Measurements from ENCODE around the gene WDR33.
"Not testable (repeated sequence)": the region's sequence is repeated elsewhere in the genome, so short reads cannot be mapped to it uniquely, and the experiment has no call there.

WDR33 gene

GRCh38 chr2:127776122-127776780, 34.7 kb downstream of the WDR33 start:
- no peaks in the 10 kb centered on the region for H3K9me3 ChIP-seq (ENCODE audit: insufficient read depth, low read length)
- H3K4me1 ChIP-seq (ENCODE audit: insufficient read depth, insufficient read length), result peaks cover 2% of the 10 kb centered on the region
- H3K4me3 ChIP-seq (ENCODE audit: insufficient read length, low read depth), result no peak overlapping the region
- TF ChIP-seq SUZ12 (IDR thresholded peaks at IDR 0.05; ENCODE audit: extremely low read depth, insufficient read depth, insufficient read length), result no peak
- no peak for TF ChIP-seq ZNF274 (IDR thresholded peaks at IDR 0.05; ENCODE audit: low read depth, low read length)
- TF ChIP-seq YY1 (IDR thresholded peaks at IDR 0.05; ENCODE audit: insufficient read depth, insufficient read length), result no peak
- H3K27me3 ChIP-seq (ENCODE audit: insufficient read depth, insufficient read length), result no peaks in the 10 kb centered on the region
- no peak for DNase-seq (ENCODE audit: low read depth, low spot score)
- no peak overlapping the region for H3K9ac ChIP-seq (ENCODE audit: insufficient read length, low read depth)
- H3K36me3 ChIP-seq (ENCODE audit: insufficient read depth, insufficient read length, low read length), result no peaks in the 10 kb centered on the region

DNA sequence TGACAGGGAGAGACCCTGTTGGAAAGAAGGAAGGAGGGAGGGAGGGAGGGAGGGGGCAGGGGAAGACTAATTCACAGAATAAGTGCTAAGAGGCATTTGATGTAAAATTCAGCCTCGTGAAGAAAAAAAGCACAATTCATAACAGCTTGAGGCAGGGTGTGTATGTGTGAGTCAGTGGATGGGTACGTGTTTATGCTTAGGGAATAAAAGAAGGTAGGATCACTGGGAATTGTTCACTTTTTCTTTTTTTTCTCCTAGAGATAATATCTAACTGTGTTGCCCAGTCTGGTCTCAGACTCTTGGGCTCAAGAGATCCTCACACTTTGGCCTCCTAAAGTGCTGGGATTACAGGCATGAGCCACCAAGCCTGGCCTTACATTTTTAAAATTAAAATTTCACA, 39.2 kb downstream of the WDR33 start:
- no peaks in the 10 kb centered on the region for H3K4me1 ChIP-seq (ENCODE audit: insufficient read depth, insufficient read length)
- DNase-seq (ENCODE audit: low read depth, low spot score), result no peak
- H3K36me3 ChIP-seq (ENCODE audit: insufficient read depth, insufficient read length, low read length), result peaks cover 37% of the 10 kb centered on the region
- no peak for TF ChIP-seq SUZ12 (IDR thresholded peaks at IDR 0.05; ENCODE audit: extremely low read depth, insufficient read depth, insufficient read length)
- TF ChIP-seq ZNF274 (IDR thresholded peaks at IDR 0.05; ENCODE audit: low read depth, low read length), result no peak
- no peak for TF ChIP-seq YY1 (IDR thresholded peaks at IDR 0.05; ENCODE audit: insufficient read depth, insufficient read length)
- H3K4me3 ChIP-seq (ENCODE audit: insufficient read length, low read depth), result no peak overlapping the region
- H3K27me3 ChIP-seq (ENCODE audit: insufficient read depth, insufficient read length), result no peaks in the 10 kb centered on the region
- H3K9ac ChIP-seq (ENCODE audit: insufficient read length, low read depth), result no peak overlapping the region
- no peaks in the 10 kb centered on the region for H3K9me3 ChIP-seq (ENCODE audit: insufficient read depth, low read length)

DNA sequence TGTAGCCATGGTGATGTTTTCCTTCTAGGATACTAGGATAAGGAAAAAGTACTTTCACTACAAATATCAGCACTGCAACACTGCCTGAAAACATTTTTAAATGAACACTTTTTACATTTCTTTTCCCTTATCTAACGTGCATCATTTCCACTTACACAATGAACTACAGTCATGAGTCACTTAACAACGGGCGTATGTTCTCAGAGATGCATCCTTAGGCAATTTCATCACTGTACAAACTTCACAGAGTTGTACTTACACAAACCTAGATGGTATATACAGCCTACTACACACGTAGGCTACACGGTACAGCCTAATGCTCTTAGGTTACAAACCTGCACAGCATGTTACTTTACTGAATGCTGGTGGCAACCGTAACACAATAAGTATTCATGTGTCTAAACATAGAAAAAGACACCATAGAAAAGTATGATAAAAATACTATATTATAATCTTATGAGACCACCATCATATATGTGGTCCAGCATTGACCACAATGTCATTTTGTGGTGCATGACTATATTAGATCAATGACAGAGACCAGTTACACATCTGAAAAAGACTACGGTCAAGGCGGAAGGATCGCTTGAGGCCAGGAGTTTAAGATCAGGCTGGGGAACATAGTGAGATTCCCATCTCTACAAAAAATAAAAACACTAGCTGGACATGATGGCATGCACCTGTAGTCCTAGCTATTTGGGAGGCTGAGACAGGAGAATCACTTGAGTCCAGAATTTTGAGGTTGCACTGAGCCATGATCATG, 39.8 kb downstream of the WDR33 start:
- H3K9me3 ChIP-seq (ENCODE audit: insufficient read depth, low read length), result no peaks in the 10 kb centered on the region
- no peak for DNase-seq (ENCODE audit: low read depth, low spot score)
- no peaks in the 10 kb centered on the region for H3K4me1 ChIP-seq (ENCODE audit: insufficient read depth, insufficient read length)
- no peak overlapping the region for H3K9ac ChIP-seq (ENCODE audit: insufficient read length, low read depth)
- no peak overlapping the region for H3K4me3 ChIP-seq (ENCODE audit: insufficient read length, low read depth)
- H3K36me3 ChIP-seq (ENCODE audit: insufficient read depth, insufficient read length, low read length), result peaks cover 38% of the 10 kb centered on the region
- no peaks in the 10 kb centered on the region for H3K27me3 ChIP-seq (ENCODE audit: insufficient read depth, insufficient read length)
- no peak for TF ChIP-seq YY1 (IDR thresholded peaks at IDR 0.05; ENCODE audit: insufficient read depth, insufficient read length)
- no peak for TF ChIP-seq SUZ12 (IDR thresholded peaks at IDR 0.05; ENCODE audit: extremely low read depth, insufficient read depth, insufficient read length)
- no peak for TF ChIP-seq ZNF274 (IDR thresholded peaks at IDR 0.05; ENCODE audit: low read depth, low read length)

DNA sequence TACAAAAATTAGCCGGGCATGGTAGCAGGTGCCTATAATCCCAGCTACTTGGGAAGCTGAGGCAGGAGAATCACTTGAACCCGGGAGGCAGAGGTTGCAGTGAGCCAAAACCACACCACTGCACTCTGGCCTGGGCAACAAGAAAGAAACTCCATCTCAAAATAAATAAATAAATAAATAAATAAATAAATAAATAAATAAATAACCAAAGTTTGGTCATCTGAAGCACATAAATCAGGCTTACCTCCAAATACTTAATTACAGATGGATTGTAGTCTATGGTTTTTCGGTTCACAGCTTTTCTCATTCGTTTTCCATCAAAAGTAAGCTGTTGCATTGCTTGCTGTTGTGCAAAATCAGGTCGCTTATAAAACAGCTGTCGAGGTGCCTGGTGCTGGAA, 40.4 kb downstream of the WDR33 start:
- H3K9me3 ChIP-seq (ENCODE audit: insufficient read depth, low read length); H3K4me1 ChIP-seq (ENCODE audit: insufficient read depth, insufficient read length); H3K9ac ChIP-seq (ENCODE audit: insufficient read length, low read depth); H3K4me3 ChIP-seq (ENCODE audit: insufficient read length, low read depth); H3K27me3 ChIP-seq (ENCODE audit: insufficient read depth, insufficient read length); DNase-seq (ENCODE audit: low read depth, low spot score): not testable (repeated sequence)
- H3K36me3 ChIP-seq (ENCODE audit: insufficient read depth, insufficient read length, low read length), result peaks cover 38% of the 10 kb centered on the region

DNA sequence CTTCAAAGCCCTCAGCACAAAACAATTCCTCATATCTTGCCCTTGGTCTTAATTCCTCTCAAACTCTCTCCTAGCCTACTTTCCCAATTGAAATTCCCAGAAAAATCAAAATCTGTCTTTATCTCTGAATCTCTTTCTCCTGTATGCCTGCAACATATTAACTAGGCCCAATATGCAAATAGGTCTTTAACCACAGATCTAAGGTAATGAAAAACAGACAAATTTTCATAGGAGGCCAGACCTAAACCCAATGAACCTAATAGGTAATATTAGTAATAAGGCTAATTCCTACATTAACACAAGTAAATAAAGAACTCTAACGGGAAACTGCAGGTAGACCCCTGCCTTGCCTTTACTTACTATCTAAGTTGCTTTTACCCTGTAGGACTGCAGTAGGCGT, 41.4 kb downstream of the WDR33 start:
- DNase-seq (ENCODE audit: low read depth, low spot score), result no peak
- H3K9me3 ChIP-seq (ENCODE audit: insufficient read depth, low read length), result no peaks in the 10 kb centered on the region
- H3K9ac ChIP-seq (ENCODE audit: insufficient read length, low read depth), result no peak overlapping the region
- no peaks in the 10 kb centered on the region for H3K27me3 ChIP-seq (ENCODE audit: insufficient read depth, insufficient read length)
- H3K4me3 ChIP-seq (ENCODE audit: insufficient read length, low read depth), result no peak overlapping the region
- peaks cover 45% of the 10 kb centered on the region for H3K36me3 ChIP-seq (ENCODE audit: insufficient read depth, insufficient read length, low read length)
- no peaks in the 10 kb centered on the region for H3K4me1 ChIP-seq (ENCODE audit: insufficient read depth, insufficient read length)
- TF ChIP-seq SUZ12 (IDR thresholded peaks at IDR 0.05; ENCODE audit: extremely low read depth, insufficient read depth, insufficient read length) (no peak), YY1 (IDR thresholded peaks at IDR 0.05; ENCODE audit: insufficient read depth, insufficient read length) (no peak), ZNF274 (IDR thresholded peaks at IDR 0.05; ENCODE audit: low read depth, low read length) (no peak)

GRCh38 chr2:127768775-127769479, 42.0 kb downstream of the WDR33 start:
- Histone ChIP-seq H3K9ac (ENCODE audit: insufficient read length, low read depth) (no peak overlapping the region), H3K36me3 (ENCODE audit: insufficient read depth, insufficient read length, low read length) (peaks cover 52% of the 10 kb centered on the region), H3K27me3 (ENCODE audit: insufficient read depth, insufficient read length) (no peaks in the 10 kb centered on the region), H3K9me3 (ENCODE audit: insufficient read depth, low read length) (no peaks in the 10 kb centered on the region), H3K4me3 (ENCODE audit: insufficient read length, low read depth) (no peak overlapping the region), H3K4me1 (ENCODE audit: insufficient read depth, insufficient read length) (no peaks in the 10 kb centered on the region)
- DNase-seq (ENCODE audit: low read depth, low spot score), result no peak
- TF ChIP-seq ZNF274 (IDR thresholded peaks at IDR 0.05; ENCODE audit: low read depth, low read length), result no peak
- TF ChIP-seq YY1 (IDR thresholded peaks at IDR 0.05; ENCODE audit: insufficient read depth, insufficient read length), result no peak
- no peak for TF ChIP-seq SUZ12 (IDR thresholded peaks at IDR 0.05; ENCODE audit: extremely low read depth, insufficient read depth, insufficient read length)

DNA sequence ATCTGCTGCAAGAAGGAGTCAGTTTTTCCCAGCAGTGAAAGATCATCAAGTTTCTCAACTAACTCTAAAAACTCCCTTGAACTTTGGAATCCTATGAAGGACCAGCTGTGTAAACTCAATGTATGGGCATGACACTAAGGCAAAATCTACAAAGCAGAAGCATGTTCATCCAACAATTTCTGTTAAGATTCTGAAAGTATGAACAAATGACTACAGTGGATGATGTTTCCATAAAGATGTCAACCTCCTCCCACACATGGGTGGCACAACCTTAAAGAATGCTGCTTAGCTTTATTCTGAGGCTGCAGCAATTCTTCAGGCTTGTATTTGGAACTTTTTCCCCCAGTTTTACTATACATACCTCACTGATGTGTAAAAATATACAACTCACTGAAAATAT, 47.2 kb downstream of the WDR33 start:
- H3K9ac ChIP-seq (ENCODE audit: insufficient read length, low read depth), result no peak overlapping the region
- DNase-seq (ENCODE audit: low read depth, low spot score), result no peak
- no peaks in the 10 kb centered on the region for H3K27me3 ChIP-seq (ENCODE audit: insufficient read depth, insufficient read length)
- no peaks in the 10 kb centered on the region for H3K4me1 ChIP-seq (ENCODE audit: insufficient read depth, insufficient read length)
- TF ChIP-seq SUZ12 (IDR thresholded peaks at IDR 0.05; ENCODE audit: extremely low read depth, insufficient read depth, insufficient read length) (no peak), ZNF274 (IDR thresholded peaks at IDR 0.05; ENCODE audit: low read depth, low read length) (no peak), YY1 (IDR thresholded peaks at IDR 0.05; ENCODE audit: insufficient read depth, insufficient read length) (no peak)
- H3K9me3 ChIP-seq (ENCODE audit: insufficient read depth, low read length), result no peaks in the 10 kb centered on the region
- peaks cover 73% of the 10 kb centered on the region for H3K36me3 ChIP-seq (ENCODE audit: insufficient read depth, insufficient read length, low read length)
- H3K4me3 ChIP-seq (ENCODE audit: insufficient read length, low read depth), result no peak overlapping the region
